Activated CD8-positive, alpha-beta memory T cell treated with anti-CD3 and anti-CD28 coated beads, Interleukin-2, amount 50 U/mL, for 24 hours (primary cell): ENCODE data around the gene HTRA3.

Source experiments
- DNase-seq: peaks from one replicate; pipeline ENCODE4 v3.0.0-alpha.2; 2020; ENCODE audit errors: extremely low read depth

The HTRA3 gene

GRCh38 chr4:8247047-8247930, 22.3 kb upstream of the HTRA3 start:
- DNase-seq = no peak

GRCh38 chr4:8248091-8248490, 21.5 kb upstream of the HTRA3 start:
- DNase-seq = no peak

- DNase-seq = no peak
Measured at GRCh38 chr4:8250227-8250626, 19.3 kb upstream of the HTRA3 start.

DNA sequence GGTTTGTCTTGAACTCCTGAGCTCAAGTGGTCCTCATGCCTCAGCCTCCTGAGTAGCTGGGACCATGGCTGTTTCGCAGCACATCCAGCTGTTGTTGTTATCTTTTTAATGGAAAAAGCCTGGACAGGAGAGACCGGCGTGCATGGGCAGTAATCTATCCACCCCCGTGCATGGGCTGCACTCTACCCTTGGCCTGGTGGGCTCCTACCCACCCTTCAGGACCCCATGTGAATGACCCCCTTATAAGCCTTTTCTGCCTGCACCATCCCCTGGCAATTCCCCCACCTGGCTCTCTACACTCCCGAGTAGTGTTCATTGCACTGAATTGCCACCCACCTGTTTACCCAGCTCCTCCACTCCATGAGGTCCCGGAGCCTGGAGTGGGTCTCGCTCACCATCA, 18.9 kb upstream of the HTRA3 start:
- no peak for DNase-seq

DNA sequence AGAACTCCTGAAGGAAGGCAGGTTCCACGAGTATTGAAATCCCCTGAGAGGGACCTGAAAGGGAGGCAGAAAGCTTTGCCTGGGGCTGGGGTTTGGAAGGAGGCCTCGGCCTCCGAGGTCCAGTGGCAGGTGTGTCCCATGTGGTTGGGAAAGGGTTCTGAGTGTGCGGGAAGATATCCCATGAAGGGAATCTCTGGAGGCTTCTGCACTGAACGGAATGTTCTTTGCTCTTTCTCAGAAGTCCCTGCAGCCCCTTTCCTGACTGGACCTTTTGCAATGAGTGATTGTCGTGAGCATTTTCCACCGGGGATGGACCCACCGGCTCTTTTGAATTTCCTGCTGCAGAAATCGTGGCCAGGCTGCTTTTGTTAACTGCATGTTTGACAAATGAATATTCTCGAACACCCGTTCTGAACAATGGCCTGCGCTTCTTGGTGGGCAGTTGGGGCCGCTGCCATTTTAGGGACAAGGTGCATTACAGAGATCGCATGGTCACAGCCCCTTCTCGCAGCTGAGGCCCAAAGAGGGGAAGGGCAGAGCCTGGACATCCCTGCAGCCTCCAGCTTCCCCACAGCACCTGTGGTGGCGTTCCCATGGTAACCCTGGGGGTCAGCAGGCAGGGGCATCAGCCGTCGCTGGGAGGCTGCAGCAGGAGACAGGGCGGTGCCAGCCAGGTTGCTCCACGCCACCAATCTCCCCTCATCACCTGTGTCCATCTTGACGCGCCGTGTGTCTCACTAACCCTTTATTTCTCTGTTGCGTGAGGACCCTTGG, 18.3 kb upstream of the HTRA3 start:
- no peak for DNase-seq

DNA sequence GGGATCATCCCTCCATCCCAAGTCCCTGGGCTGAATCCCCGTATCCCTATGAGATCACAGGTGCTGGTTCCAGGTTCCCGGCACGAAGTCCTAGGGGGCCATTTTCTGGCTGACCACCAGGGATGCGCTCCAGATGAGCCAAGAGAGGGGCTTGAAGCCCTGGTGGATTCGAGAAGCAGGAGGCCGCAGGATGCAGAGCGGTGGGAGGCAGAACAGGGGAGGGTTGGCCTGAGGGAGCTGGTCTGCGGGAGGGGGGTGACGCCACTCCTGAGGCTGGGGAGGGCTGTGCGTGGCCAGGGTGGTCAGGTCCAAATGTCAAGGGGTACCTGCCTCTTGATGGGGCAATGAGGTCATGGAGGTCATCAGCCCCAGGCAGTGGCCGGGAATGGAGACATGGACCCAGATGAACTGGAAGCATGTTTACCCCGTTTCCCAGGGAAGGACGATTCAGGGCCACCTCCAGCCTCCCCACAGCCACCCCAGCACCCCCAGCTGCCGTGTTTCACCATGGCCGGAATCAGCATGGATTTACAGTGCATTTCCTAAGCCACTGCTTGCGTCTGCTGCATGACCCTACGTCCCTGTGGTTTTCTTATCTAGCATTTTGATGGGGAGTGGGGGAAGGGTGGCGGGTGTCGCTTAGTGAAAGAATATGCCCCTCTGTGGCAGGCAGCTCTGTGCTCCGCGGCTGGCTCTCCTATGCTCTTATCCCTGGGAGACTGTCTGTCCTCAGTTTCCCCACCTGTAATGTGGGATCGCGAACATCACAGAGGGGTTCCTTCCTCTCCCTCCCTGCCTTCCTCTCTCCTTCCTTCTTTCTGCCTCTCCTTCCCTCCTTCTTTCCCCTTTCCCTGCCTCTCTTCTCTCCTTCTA, 17.0 kb upstream of the HTRA3 start:
- DNase-seq = no peak

DNA sequence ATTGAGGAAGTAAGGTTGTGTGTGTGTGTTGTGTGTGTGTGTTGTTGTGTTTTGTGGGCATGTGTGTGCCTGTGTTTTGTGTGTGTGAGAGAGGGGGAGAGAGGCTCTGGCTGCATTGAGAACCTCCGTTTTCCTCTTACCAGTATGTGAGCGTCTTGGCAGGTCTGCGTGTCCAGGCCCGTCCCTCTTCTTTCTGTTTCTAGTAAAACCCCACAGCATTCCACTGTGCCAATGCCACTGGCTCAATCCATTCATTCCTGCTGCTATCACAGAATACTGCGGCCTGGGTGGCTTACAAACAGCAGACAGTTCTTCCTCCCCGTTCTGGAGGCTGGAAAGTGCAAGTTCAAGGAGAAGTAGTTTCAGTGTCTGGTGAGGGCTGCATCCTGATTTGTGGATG, 15.5 kb upstream of the HTRA3 start:
- DNase-seq = no peak

DNA sequence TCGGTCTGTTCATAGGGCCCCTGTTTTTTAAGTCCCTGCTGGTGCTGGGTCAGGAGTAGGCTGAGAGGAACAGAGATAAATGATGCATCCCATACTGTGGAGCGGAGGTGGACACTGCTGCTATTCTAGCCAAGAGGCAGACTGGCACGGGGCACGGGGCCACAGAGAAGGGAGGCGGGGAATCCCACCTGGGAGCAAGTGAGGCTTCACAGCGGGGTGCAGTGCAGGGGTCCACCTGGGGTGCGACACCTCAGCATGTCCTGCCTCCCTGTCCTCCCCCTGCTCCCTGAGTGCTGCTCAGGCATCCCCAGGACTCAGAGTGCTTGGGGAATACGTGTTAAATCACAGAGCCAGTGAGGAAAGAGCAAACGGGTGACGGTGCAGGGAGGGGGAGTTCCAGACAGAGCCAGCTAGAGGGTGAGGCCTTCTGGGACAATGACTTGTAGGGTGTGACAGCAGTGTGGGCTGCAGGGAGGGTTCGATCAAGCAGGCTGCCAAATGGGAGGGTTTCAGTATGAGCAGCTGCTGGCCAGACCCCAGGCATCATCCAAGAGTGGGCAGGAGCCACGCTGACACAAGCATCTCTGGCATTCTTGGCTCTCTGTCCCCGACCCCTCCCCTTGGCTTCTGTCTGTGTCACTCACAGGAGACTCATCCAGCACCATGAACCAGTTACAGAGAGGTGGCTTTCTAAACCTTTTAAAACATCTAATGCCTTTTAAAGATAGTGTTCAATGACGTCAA, 13.7 kb upstream of the HTRA3 start:
- DNase-seq = no peak

DNA sequence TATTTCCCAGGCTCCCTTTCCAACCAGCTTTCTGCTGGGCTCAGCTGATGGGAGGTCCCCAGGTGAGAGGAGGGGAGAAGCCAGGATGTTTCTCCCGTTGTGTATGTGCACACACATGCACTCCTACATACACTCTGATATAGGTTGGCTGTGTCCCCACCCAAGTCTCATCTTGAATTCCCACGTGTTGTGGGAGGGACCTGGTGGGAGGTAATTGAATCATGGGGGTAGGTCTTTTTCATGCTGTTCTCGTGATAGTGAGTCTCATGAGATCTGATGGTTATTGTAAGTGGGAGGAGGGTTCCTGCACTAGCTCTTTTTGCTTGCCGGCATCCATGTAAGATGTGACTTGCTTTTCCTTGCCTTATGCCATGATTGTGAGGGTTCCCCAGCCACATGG, 11.7 kb upstream of the HTRA3 start:
- no peak for DNase-seq

DNA sequence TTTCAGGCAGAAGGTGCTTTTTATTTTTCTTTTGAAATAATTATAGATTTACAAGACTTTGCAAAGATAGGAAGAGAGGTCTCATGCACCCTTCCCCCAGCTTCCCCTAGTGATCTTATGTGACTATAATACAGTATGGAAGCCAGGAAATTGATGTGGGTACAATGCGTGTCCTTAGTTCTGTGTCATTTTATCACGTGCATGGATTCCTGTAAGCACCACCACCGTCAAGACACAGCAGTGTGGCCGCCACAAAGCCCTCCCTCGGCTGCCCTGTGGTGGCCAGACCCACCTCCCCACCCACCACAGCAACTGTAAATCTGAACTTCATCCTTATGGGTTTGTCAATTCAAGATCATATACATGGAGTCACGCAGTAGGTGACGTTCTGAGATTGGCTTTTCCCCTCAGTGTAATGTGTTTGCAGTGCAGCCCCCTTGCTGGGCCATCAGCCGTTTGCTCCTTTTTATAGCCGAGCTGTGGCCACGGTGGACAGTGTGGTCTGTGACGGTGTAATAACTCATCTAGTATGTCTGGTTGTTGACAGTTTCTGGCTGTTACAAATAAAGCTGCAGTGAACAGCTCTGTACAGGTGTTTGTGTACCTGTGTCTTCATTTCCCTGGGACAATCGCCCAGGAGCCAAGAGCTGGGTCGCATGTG, 10.9 kb upstream of the HTRA3 start:
- no peak for DNase-seq

GRCh38 chr4:8259743-8260430, 9.7 kb upstream of the HTRA3 start:
- no peak for DNase-seq

DNA sequence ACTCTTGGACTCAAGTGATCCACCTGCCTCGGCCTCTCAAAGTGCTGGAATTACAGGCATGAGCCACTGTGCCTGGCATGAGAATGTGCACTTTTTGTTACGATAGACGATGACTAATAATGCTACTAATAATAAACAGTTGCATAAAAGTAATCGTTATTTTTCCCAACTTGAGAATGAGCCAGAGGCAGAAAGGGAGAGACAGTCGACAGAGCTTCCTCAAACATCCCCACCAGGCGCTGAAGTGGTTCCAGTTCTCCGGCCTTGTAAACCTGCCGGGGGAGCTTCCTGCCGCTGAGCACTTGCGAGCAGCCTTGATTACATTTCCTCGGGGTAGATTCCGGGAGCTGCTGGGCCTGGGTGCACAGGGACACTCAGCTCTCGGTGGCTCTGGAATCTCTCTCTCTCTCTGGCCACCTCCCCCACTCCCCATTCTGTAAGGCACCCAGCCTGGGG, 8.9 kb upstream of the HTRA3 start:
- no peak for DNase-seq

DNA sequence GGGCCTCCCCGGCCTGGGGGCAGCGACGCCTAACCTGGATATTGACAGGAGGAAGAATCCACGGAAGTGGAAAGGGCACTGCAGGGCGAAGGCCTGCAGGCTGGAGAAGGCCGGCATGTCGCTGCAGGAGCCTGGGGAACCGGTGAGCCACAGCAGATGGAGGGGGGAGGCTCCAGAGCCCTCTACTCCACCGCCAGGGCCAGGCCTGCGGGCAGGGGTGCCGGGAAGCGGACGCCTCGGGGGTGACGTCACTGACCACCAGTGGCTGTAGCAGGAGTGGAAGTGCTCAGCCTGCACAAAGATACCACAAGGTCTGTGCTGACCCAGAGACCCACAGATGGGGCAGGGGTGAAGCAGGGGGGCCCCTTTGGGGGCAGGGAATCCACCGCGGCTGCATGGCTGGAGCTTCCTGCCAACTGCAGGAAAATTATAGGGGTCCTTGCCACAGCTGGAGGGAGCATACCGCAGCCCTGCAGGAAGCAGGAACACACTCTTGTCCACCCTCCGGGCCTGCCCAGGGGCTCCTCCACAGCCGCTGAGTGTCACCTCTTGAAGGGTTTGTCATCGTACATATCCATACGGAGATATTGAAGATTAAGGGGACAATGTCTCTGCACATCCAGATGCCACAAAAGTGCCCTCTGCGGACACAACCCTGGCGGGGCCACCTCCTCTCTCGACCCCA, 7.6 kb upstream of the HTRA3 start:
- DNase-seq = no peak

DNA sequence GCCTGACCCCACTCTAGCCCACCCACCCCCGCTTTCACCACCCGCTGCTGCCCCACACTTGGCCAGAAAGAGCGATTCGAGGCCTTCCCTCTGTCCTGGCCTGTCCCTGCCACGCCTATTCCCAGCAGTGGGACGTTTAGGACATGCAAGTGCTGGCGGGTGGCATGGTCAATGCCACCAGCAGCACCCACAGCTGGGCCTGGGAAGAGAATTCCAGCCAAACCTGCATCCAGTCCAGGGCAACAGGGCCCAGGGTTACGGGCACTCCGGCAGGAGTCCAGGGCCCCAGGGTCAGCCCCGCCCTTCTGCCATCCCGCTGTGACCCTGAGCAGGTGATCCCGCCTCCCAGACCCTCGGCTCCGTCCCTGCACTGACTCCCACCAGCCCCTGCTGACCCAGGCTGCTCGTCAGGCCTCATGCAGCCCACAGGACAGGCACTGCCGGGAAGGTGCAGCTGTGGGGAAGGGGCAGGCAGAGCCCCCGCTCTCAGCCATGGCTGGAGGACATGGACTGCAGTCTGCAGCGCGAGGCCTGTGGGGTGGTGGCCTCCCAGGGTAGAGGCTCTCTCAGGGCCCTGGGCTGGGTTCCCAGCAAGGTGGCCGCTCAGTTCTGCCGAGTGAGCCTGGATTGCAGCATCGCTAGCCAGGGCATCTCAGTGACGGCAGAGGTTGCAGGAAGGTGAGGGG, 6.8 kb upstream of the HTRA3 start:
- DNase-seq = no peak

DNA sequence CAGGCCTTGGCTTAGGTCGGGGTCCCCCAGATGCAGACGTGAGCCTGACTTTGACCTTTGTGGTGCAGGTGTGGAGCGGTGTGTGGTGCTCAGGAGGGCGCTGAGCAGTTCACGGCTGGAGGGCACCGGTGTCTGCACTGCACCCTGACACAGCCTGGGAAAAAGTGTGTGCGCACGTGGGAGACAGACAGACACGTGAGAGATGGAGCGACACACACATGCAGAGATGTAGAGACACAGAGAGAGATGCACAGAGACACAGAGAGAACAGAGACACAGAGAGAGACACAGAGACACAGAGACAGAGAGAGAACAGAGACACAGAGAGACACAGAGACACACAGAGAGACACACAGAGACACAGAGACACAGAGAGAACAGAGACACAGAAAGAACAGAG, 6.2 kb upstream of the HTRA3 start:
- no peak for DNase-seq

DNA sequence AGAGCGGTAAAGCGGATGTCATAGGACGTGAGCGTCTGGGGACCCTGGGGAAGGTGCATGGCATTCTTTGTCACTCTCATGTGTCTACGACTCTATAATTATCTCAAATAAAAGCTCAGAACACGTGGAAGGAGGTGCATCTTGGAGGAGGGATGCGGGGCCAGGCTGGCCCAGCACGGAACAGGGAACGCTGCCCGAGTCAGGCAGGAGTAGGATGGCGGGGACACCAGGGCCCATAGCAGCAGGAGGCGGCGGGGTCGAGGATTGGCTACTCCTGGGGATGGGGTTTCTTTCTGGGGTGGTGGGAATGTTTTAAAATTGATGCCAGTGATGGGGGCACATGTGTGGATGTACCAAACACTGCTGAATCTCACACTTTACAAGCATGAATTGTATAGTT, 5.4 kb upstream of the HTRA3 start:
- no peak for DNase-seq

DNA sequence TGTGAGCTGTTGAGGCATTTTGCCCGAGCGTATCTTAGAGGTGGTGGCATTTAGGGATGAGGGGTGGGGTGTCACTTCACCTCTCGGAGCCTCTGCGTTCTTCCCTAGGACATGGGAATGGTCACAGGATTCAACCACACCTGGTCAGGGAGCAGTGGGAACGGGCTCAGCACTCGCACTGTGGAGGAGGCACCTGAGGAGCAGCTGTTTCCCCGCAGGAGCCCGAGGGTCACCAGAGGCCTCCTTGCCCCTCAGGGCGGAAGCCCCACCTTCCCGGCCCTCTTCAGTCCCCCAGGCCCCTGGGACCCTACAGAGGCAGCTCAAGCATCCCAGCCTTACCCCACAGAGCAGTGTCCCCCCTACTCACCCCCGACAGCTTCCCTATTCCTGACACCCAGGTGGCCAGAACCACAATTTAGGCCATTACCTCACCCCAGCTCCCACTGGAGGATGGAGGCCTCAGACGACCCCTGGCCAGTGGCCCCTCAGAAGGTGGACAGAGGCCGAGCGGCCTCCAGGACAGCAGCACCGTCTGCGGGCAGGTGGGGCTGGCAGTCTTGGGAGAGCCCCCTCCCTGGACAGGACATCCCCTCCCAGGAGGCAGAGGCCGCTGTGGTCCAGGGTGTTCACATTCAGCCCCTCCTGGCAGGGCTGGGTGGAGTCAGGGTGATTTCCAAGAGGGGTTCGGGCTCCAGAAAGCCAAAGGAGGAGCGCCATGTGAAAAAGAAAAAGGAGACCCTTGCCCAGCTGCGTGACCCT, 4.2 kb upstream of the HTRA3 start:
- DNase-seq = no peak

DNA sequence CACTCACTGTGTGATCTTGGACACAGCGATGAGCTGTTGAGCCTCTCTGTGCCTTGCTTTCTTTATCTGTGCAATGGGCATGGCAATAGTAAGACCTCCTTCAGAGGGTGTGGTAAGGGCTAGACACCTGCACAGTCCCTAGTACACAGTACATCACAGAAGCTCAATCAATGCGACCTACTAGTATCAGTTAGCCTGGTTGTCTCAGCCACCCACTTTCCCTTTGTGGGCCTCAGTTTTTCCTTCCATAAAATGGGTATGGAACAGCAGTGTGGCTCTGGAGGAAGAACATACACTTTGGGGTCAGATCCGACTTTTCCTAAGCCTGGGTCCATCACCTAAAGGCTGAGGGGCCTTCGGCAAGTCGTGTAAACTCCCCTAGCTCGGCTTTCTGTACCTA, 3.5 kb upstream of the HTRA3 start:
- no peak for DNase-seq
